ENCODE data around the gene CDH23.
"Not testable (repeated sequence)": the region's sequence is repeated elsewhere in the genome, so short reads cannot be mapped to it uniquely, and the experiment has no call there.

Gene CDH23

DNA sequence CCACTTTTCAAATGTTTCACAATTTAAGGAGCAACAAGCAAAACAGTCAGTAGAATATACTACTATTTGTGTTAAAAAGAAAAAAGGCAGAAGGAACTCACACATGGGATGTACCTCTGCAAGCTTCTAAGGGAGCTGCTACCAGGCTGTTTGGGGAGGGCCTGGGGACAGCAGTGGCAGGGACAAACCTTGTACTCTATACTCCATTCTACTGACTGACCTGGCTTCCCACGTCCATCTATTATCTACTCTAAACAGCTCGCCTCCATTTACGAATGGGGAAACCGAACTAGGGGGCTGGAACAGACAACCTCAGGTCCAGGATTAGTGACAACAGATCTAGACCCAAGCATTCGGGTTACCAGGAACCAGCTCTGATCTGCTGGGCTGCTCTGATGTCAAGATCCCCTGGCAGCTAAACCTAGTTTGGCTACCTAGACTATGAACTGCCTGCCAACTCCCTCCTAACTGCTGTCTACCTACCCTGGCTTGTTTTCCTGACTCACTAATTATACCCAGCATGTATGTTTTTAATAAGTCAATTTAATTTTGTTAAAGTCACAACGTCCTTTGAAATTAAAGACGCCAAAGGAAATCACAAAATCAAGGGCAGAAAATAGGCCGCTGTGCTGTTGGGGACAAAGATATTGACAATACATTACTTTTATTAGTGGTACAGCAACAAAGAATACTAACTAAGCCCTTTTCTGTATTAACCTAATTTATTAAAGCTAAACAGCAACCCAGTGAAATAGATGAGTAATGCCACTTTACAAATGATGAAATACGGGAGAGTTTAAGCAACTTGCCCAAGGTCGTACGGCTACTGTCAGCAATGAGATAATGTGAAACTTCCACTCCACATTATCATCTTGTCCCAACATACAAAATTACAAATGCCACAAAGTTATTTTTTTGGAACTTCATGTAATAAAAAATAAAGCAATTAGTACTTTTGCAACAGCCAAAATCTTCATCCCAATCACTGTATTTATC, 449.0 kb downstream of the CDH23 start:
- in situ Hi-C loops (cut with HindIII; ENCODE audit: low pct_unique_long_range_greater_than_20kb, low sequenced_read_pairs), result no loop called here
- DNase-seq (ENCODE audit: low read depth in 1 of 2, low spot score in 1 of 2), result no peak
- TF ChIP-seq JUND (IDR thresholded peaks at IDR 0.05; ENCODE audit: low read depth), result no peak

DNA sequence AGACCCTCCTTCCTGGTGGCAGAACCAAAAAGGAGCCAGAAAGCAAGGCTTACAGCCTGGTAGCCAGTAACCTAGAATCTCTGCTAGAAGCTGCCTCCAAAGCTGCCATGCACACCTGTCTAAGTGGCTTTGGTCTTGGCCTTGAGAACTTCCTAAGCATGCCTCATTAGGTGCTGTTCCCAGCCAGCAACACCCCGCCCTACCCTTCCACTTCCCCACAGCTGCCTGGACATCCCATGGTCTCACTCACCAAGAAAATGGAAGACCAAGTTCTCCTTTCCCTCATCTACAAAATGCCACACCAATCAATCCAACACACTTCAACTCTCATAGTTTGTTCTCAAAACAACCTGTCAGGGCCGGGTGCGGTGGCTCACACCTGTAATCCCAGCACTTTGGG, 450.1 kb downstream of the CDH23 start:
- no peak for TF ChIP-seq JUND (IDR thresholded peaks at IDR 0.05; ENCODE audit: low read depth)
- no peak for DNase-seq (ENCODE audit: low read depth in 1 of 2, low spot score in 1 of 2)
- in situ Hi-C loops (cut with HindIII; ENCODE audit: low pct_unique_long_range_greater_than_20kb, low sequenced_read_pairs), result no loop called here

DNA sequence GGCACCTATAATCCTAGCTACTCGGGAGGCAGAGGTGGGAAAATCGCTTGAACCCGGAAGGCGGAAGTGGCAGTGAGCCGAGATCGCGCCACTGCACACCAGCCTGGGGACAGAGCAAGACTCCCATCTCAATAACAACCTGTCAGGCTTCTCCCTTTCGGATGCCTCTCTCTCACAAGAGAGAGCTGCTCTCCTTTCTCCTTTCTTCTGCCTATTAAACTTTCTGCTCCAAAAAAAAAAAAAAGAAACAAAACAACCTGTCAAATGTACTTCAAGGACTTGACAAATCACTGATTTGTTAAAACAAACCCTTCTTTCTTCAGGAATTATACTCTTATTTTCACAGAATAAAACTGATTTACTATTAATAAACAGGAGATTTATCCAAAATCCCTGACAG, 450.7 kb downstream of the CDH23 start:
- no peak for TF ChIP-seq JUND (IDR thresholded peaks at IDR 0.05; ENCODE audit: low read depth)
- DNase-seq (ENCODE audit: low read depth in 1 of 2, low spot score in 1 of 2), result no peak
- in situ Hi-C loops (cut with HindIII; ENCODE audit: low pct_unique_long_range_greater_than_20kb, low sequenced_read_pairs), result no loop called here

GRCh38 chr10:71848325-71849275, 451.9 kb downstream of the CDH23 start:
- in situ Hi-C loops (cut with HindIII; ENCODE audit: low pct_unique_long_range_greater_than_20kb, low sequenced_read_pairs), result no loop called here
- DNase-seq (ENCODE audit: low read depth in 1 of 2, low spot score in 1 of 2), result no peak
- no peak for TF ChIP-seq JUND (IDR thresholded peaks at IDR 0.05; ENCODE audit: low read depth)

GRCh38 chr10:71849461-71849908, 452.8 kb downstream of the CDH23 start:
- no peak for TF ChIP-seq JUND (IDR thresholded peaks at IDR 0.05; ENCODE audit: low read depth)
- no peak for DNase-seq (ENCODE audit: low read depth in 1 of 2, low spot score in 1 of 2)
- in situ Hi-C loops (cut with HindIII; ENCODE audit: low pct_unique_long_range_greater_than_20kb, low sequenced_read_pairs), result no loop called here

DNA sequence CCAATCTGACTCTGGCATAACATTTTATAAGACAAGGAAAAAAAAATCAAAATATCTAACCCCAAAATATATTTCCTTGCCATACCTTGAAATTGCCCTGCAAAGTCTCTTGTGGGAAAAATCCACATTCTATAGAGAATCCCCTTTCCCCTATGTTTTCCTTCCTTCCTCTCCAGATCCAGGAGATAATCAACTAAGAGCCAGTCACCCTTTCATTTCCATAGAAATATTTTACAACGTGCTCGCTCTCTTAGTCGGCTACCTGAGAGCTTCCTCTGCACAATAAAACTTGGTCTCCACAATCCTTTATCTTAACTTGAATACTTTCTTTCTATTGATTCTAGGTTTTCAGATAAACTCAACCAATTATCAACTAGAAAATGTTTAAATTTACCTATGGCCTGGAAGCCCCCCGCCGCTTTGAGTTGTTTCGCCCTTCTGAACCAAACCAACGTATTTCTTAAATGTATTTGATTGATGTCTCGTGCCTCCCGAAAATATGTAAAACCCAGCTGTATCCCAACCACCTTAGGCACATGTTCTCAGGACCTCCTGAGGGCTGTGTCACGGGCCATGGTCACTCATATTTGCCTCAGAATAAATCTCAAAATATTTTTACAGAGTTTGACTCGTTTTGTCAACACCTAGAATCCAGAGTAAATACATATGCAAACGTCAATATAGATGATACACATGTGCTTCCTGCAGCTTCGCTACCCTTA, 453.5 kb downstream of the CDH23 start:
- DNase-seq (ENCODE audit: low read depth in 1 of 2, low spot score in 1 of 2), result no peak
- TF ChIP-seq JUND (IDR thresholded peaks at IDR 0.05; ENCODE audit: low read depth), result no peak
- in situ Hi-C loops (cut with HindIII; ENCODE audit: low pct_unique_long_range_greater_than_20kb, low sequenced_read_pairs), result no loop called here

- in situ Hi-C loops (cut with HindIII; ENCODE audit: low pct_unique_long_range_greater_than_20kb, low sequenced_read_pairs), result no loop called here
- no peak for TF ChIP-seq JUND (IDR thresholded peaks at IDR 0.05; ENCODE audit: low read depth)
Observed at GRCh38 chr10:71850743-71851464, 454.2 kb downstream of the CDH23 start, which contains the start of gene PSAP. Gene PSAP, minus strand, starts transcription at chr10:71851251. Its CDS starts 30 bp downstream, at chr10:71851221.

DNA sequence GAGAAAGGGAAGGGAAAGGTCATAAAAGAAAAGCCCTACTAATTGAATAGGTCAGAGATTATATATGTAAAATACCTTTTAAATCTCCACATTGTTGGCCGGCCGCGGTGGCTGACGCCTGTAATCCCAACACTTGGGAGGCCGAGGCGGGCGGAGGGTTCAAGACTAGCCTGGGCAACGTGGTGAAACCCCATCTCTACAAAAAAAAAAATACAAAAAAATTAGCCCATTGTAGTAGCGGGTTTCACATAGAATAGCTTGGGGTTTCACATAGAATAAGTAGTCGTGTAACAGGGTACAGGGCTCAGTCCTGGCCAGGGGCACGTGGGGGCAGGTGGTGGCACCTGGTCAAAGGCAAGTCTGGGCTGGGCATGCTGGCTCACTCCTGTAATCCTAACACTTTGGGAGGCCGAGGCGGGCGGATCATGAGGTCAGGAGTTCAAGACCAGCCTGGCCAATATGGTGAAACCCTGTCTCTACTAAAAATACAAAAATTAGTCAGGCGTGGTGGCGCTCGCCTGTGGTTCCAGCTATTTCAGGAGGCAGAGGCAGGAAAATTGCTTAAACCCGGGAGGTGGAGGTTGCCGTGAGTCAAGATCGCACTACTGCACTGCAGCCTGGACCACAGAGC, 454.9 kb downstream of the CDH23 start:
- in situ Hi-C loops (cut with HindIII; ENCODE audit: low pct_unique_long_range_greater_than_20kb, low sequenced_read_pairs); DNase-seq (ENCODE audit: low read depth in 1 of 2, low spot score in 1 of 2): not testable (repeated sequence)

More at GRCh38 chr10:71850743-71851464, 454.2 kb downstream of the CDH23 start, which contains the start of gene PSAP:
- peak; percentile 85 to 97 for DNase-seq (ENCODE audit: low read depth in 1 of 2, low spot score in 1 of 2)

- DNase-seq (ENCODE audit: low read depth in 1 of 2, low spot score in 1 of 2), result no peak
- TF ChIP-seq JUND (IDR thresholded peaks at IDR 0.05; ENCODE audit: low read depth), result no peak
- in situ Hi-C loops (cut with HindIII; ENCODE audit: low pct_unique_long_range_greater_than_20kb, low sequenced_read_pairs), result no loop called here
Observed at GRCh38 chr10:71852355-71852937, 455.7 kb downstream of the CDH23 start.

DNA sequence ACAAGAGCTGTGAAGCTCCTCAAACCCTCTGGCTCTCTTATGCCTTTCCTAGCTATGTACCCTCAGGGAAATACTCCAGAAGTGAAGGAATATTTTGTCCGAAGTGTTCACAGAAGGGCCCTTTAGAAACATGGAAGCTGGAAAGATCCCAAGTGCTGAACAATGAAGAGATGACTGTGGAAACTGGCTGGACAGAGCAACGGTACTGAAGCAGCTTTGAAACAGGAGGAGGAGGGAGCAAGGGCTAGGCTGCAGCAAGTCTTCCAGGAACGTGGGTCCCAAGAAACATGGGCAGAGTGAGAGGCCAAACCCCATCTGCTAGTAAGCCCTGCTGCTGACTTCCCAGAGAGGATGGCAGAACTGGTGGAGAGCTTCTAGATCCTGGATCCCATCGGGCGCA, 457.3 kb downstream of the CDH23 start:
- peak in 1 of 2 experiments; percentile 43 for DNase-seq (ENCODE audit: low read depth in 1 of 2, low spot score in 1 of 2)
- TF ChIP-seq JUND (IDR thresholded peaks at IDR 0.05; ENCODE audit: low read depth), result no peak
- in situ Hi-C loops (cut with HindIII; ENCODE audit: low pct_unique_long_range_greater_than_20kb, low sequenced_read_pairs), result no loop called here

DNA sequence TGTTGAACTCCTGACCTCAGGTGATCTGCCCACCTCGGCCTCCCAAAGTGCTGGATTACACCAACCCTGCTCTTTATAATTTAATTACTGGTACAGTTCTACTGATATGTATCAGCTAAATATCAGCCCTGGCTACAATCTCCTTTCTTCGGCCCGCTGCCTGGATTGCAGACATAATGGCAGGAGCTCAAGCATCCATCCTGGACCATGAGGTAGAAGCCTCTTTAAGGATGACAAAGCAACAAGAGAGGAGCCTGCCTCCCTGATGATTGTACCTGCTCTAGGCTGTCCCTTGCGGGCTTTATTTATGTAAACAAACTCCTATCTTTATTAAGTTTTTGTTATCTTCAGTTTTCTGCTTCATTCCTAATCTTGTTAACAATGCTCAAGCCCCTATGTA, 459.9 kb downstream of the CDH23 start:
- no peak for DNase-seq (ENCODE audit: low read depth in 1 of 2, low spot score in 1 of 2)
- TF ChIP-seq JUND (IDR thresholded peaks at IDR 0.05; ENCODE audit: low read depth), result no peak
- in situ Hi-C loops (cut with HindIII; ENCODE audit: low pct_unique_long_range_greater_than_20kb, low sequenced_read_pairs), result no loop called here

All from T47D (cell line).